H9 (cell line): Measurements from ENCODE around the gene DEPP1. TPM values are rescaled to one million over a fixed set of nuclear protein-coding genes. Genes with fewer than 3 reads are reported as not detected.

ENCODE experiments used
- DNase-seq: peaks from one replicate; pipeline ENCODE4 v3.0.0-alpha.2; 2017
- H2AFZ ChIP-seq: one replicate; pipeline ENCODE4 v1.6.1; 2013; ENCODE audit warnings: mild to moderate bottlenecking, low read length, control low read depth, moderate library complexity
- H2AK5ac ChIP-seq: 2 replicates; pipeline ENCODE4 v1.6.1; 2013; ENCODE audit warnings: low read length, control low read depth, mixed read lengths; ENCODE audit not compliant: insufficient read length
- H2BK120ac ChIP-seq: one replicate; pipeline ENCODE4 v1.6.1; 2013; ENCODE audit warnings: low read depth, mild to moderate bottlenecking, low read length, control low read depth, inconsistent platforms; ENCODE audit not compliant: poor library complexity, severe bottlenecking
- H2BK12ac ChIP-seq: 2 replicates; pipeline ENCODE4 v1.6.1; 2013; ENCODE audit warnings: low read length, control low read depth, mixed read lengths, low read depth; ENCODE audit not compliant: insufficient read length
- H2BK15ac ChIP-seq: 2 replicates; pipeline ENCODE4 v1.6.1; 2013; ENCODE audit warnings: low read depth, low read length, control low read depth
- H2BK20ac ChIP-seq: one replicate; pipeline ENCODE4 v1.6.1; 2013; ENCODE audit warnings: low read depth, mild to moderate bottlenecking, low read length, control low read depth, inconsistent platforms; ENCODE audit not compliant: poor library complexity, severe bottlenecking
- H2BK5ac ChIP-seq: 2 replicates; pipeline ENCODE4 v1.6.1; 2013; ENCODE audit warnings: low read length, control low read depth, mixed read lengths; ENCODE audit not compliant: insufficient read length
- H3K14ac ChIP-seq: 2 replicates; pipeline ENCODE4 v1.6.1; 2013; ENCODE audit warnings: low read length, control low read depth; ENCODE audit not compliant: insufficient read depth
- H3K18ac ChIP-seq: 2 replicates; pipeline ENCODE4 v1.6.1; 2013; ENCODE audit warnings: low read depth, mild to moderate bottlenecking, mixed read lengths, low read length, control low read depth; ENCODE audit not compliant: insufficient read length
- H3K23ac ChIP-seq: 2 replicates; pipeline ENCODE4 v1.6.1; 2013; ENCODE audit warnings: low read length, control low read depth, mixed read lengths, low read depth; ENCODE audit not compliant: insufficient read length
- H3K23me2 ChIP-seq: 2 replicates; pipeline ENCODE4 v1.6.1; 2013; ENCODE audit warnings: low read depth, mild to moderate bottlenecking, mixed read lengths, low read length, control low read depth; ENCODE audit not compliant: insufficient read length, poor library complexity, severe bottlenecking
- H3K27ac ChIP-seq: 2 replicates; pipeline ENCODE4 v1.5.1; 2013; ENCODE audit warnings: low read length, control low read depth, mixed read lengths, low read depth; ENCODE audit not compliant: insufficient read length
- H3K27me3 ChIP-seq: 2 replicates; pipeline ENCODE4 v1.6.1; 2013; ENCODE audit warnings: low read length, control low read depth, inconsistent platforms; ENCODE audit not compliant: insufficient read depth
- H3K4ac ChIP-seq: 2 replicates; pipeline ENCODE4 v1.6.1; 2013; ENCODE audit warnings: low read depth, mild to moderate bottlenecking, control low read depth, inconsistent platforms, low read length, moderate library complexity
- H3K4me1 ChIP-seq: 2 replicates; pipeline ENCODE4 v1.6.1; 2013; ENCODE audit warnings: low read length, control low read depth, inconsistent platforms; ENCODE audit not compliant: insufficient read depth
- H3K4me2 ChIP-seq: 2 replicates; pipeline ENCODE4 v1.6.1; 2013; ENCODE audit warnings: low read length, control low read depth, mixed read lengths; ENCODE audit not compliant: insufficient read length, insufficient read depth
- H3K56ac ChIP-seq: 2 replicates; pipeline ENCODE4 v1.6.1; 2013; ENCODE audit warnings: low read depth, mild to moderate bottlenecking, mixed read lengths, low read length, control low read depth; ENCODE audit not compliant: insufficient read length
- H3K79me1 ChIP-seq: 2 replicates; pipeline ENCODE4 v1.6.1; 2013; ENCODE audit warnings: low read depth, mild to moderate bottlenecking, moderate library complexity, low read length, control low read depth, inconsistent platforms; ENCODE audit not compliant: insufficient read depth, poor library complexity, severe bottlenecking
- H3K79me2 ChIP-seq: 2 replicates; pipeline ENCODE4 v1.6.1; 2013; ENCODE audit warnings: low read length, control low read depth, inconsistent platforms; ENCODE audit not compliant: insufficient read depth
- H3K9ac ChIP-seq: 2 replicates; pipeline ENCODE4 v1.6.1; 2013; ENCODE audit warnings: low read length, control low read depth, mixed read lengths; ENCODE audit not compliant: insufficient read length; ENCODE audit errors: extremely low read depth
- H3K9me3 ChIP-seq: one replicate; pipeline ENCODE4 v1.6.1; 2013; ENCODE audit warnings: low read depth, low read length, inconsistent platforms; ENCODE audit not compliant: control insufficient read depth
- H3T11ph ChIP-seq: one replicate; pipeline ENCODE4 v1.6.1; 2013; ENCODE audit warnings: mild to moderate bottlenecking, low read length, control low read depth, inconsistent platforms
- H4K20me1 ChIP-seq: one replicate; pipeline ENCODE4 v1.6.1; 2013; ENCODE audit not compliant: control insufficient read depth, insufficient read length, insufficient read depth
- H4K5ac ChIP-seq: 2 replicates; pipeline ENCODE4 v1.6.1; 2013; ENCODE audit warnings: low read depth, mild to moderate bottlenecking, mixed read lengths, low read length, control low read depth; ENCODE audit not compliant: insufficient read length
- H4K8ac ChIP-seq: replicated peaks from 2 replicates; pipeline ENCODE4 v1.6.1; 2013; ENCODE audit warnings: low read length, control low read depth, mixed read lengths, low read depth; ENCODE audit not compliant: insufficient read length
- H4K91ac ChIP-seq: 2 replicates; pipeline ENCODE4 v1.6.1; 2013; ENCODE audit warnings: low read depth, mild to moderate bottlenecking, moderate library complexity, mixed read lengths, low read length, control low read depth; ENCODE audit not compliant: insufficient read length
- H3K27ac Mint-ChIP-seq, 3 experiments: 2 replicates in 2 of 3; 3 replicates in 1 of 3; pipeline ENCODE4 v1.8.0; 2020 to 2021; ENCODE audit warnings: mixed read lengths in 3 of 3, mild to moderate bottlenecking in 1 of 3, moderate library complexity in 1 of 3
- H3K27me3 Mint-ChIP-seq: 2 replicates; pipeline ENCODE4 v1.8.0; 2021; ENCODE audit warnings: low read depth, mild to moderate bottlenecking, moderate library complexity, mixed read lengths
- H3K36me3 Mint-ChIP-seq, 3 experiments: 2 replicates in 2 of 3; 3 replicates in 1 of 3; pipeline ENCODE4 v1.8.0; 2020 to 2021; ENCODE audit warnings: low read depth in 3 of 3, mixed read lengths in 3 of 3; ENCODE audit not compliant: insufficient read depth in 1 of 3
- H3K4me1 Mint-ChIP-seq, 2 experiments: 2 replicates each; pipeline ENCODE4 v1.8.0; 2020; ENCODE audit warnings: mixed read lengths in 2 of 2
- H3K4me3 Mint-ChIP-seq, 2 experiments: 2 replicates in 1 of 2; 3 replicates in 1 of 2; pipeline ENCODE4 v1.8.0; 2020 to 2021; ENCODE audit warnings: mild to moderate bottlenecking in 2 of 2, mixed read lengths in 2 of 2, moderate library complexity in 1 of 2
- H3K9me3 Mint-ChIP-seq, 2 experiments: 2 replicates in 1 of 2; 3 replicates in 1 of 2; pipeline ENCODE4 v1.8.0; 2020; ENCODE audit warnings: mild to moderate bottlenecking in 2 of 2, mixed read lengths in 2 of 2, moderate library complexity in 1 of 2
- CTCF ChIP-seq: fragments of 200-600 bp; sonication (generic); conservative IDR thresholded peaks from 3 replicates; pipeline ENCODE4 v1.8.0; 2021; ENCODE audit warnings: antibody characterized with exemption, mild to moderate bottlenecking
- WGBS: extraction: QIAGEN DNeasy Blood & Tissue Kit; methylation state at CpG from one replicate; pipeline ENCODE4 v1.1.7; 2013; ENCODE audit warnings: missing lambda C conversion rate, low lambda C conversion rate, mixed read lengths; ENCODE audit not compliant: insufficient read length; ENCODE audit errors: extremely low coverage; 5-methylcytosine and 5-hydroxymethylcytosine counted together
- total RNA-seq: library from RNA; stranded (reverse); gene quantifications from 2 replicates; pipeline ENCODE4 v1.2.1, GENCODE V29; 2021

Gene DEPP1
- total RNA-seq, 1 experiment from 2014 or later = 2.4 TPM

DNA sequence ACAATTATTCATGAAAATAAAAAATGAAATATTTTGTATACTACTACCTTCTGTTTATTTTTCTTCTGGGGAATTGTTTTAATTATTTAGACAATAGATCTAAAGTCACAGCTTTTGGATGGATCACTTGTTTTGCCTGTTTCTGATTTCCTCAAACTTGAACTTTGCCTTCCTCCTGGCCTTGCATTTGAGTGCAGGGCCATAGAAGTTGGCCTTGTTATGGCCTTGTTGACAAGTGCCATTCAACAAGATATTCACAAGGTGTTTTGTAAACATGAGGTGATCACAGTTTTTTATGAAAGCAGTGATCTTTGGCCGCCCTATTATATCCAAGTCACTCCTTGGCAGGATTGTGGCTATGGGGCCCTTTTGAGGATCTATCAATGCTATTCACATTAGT, 26.7 kb upstream of the DEPP1 start:
- no CpG with 5 or more reads among the region's 1 CpG for WGBS
- DNase-seq = no peak
- H3K4me1 Mint-ChIP-seq = peaks cover 10 to 14% of the 10 kb centered on the region in 2 experiments

More for the DNA sequence above, 26.7 kb upstream of the DEPP1 start:
- Histone ChIP-seq H4K20me1 (no peaks in the 10 kb centered on the region), H3T11ph (no peak overlapping the region), H4K8ac (no peak overlapping the region), H2BK20ac (no peak overlapping the region), H3K14ac (no peak overlapping the region), H3K23ac (no peak overlapping the region), H3K79me2 (no peaks in the 10 kb centered on the region; the same call in 1 of the 2 replicates), H2AK5ac (no peak overlapping the region), H3K27me3 (no peaks in the 10 kb centered on the region), H3K23me2 (peaks cover 5% of the 10 kb centered on the region), H2AFZ (no peak overlapping the region), H4K91ac (no peak overlapping the region), H3K18ac (no peak overlapping the region), H2BK5ac (no peak overlapping the region), H3K27ac (no peak overlapping the region), H4K5ac (no peak overlapping the region), H3K9ac (no peak overlapping the region), H2BK12ac (no peak overlapping the region), H3K56ac (no peak overlapping the region), H3K9me3 (no peaks in the 10 kb centered on the region), H3K4ac (no peak overlapping the region), H3K4me2 (no peak overlapping the region), H2BK15ac (no peak overlapping the region), H3K4me1 (no peaks in the 10 kb centered on the region), H3K79me1 (peaks cover 2% of the 10 kb centered on the region), H2BK120ac (no peak overlapping the region)
- no peak for TF ChIP-seq CTCF
- Mint-ChIP-seq H3K36me3 (peaks cover 28 to 35% (median 29%) of the 10 kb centered on the region in 3 experiments), H3K27ac (no peak overlapping the region), H3K4me3 (no peak overlapping the region), H3K27me3 (peaks cover 2% of the 10 kb centered on the region; the same call in 1 of the 2 replicates), H3K9me3 (peaks cover 12 to 21% of the 10 kb centered on the region in 2 experiments; a peak in 4 of 5 replicates)
